GM18499 (cell line): ENCODE data around the gene SWAP70.

Experiments used
- ATAC-seq: cut with Tn5 transposase; IDR thresholded peaks from one replicate; pipeline ENCODE4 v1.9.1; 2021; ENCODE audit warnings: moderate number of reproducible peaks; ENCODE audit not compliant: insufficient read depth, unreplicated experiment

The SWAP70 gene

DNA sequence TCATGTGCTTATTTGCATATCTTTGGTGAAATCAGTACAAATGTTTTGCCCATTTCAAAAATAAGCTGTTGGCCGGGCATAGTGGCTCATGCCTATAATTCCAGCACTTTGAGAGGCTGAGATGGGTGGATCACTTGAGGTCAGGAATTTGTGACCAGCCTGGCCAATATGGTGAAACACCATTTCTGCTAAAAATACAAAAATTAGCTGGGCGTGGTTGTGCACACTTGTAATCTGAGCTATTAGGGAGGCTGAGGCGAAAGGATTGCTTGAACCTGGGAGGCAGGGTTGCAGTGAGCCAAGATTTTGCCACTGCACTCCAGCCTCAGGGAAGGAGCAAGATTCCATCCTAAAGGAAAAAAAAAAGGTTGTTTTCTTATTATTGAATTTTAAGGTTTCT lies 136.0 kb downstream of the SWAP70 start:
- no peak for ATAC-seq

DNA sequence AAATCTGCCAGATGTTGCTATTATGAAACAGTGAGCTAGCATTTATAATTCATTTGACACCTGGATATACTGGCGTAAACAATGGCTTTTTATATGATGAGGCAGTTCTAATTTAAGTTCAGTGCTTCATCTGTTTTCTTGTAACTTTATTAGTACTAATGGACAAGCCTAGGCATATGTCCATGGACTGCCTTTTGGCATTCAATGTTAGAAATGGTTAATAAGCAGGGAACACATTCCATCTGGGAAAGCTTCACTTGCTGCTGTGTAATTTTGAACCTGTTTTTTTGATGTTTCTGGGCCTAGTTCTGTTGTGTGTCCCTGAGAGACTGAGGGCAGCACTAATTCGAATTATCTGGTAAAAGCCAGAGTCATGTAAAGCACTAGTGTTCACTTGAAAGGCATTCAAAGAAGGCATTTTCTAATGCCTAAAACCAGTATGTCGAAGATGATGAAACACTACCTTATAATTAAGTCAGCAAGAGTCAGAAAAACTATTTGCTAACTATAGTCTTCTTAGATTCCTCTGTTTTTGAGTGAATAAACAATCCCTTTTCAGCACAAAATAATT lies 138.5 kb downstream of the SWAP70 start:
- ATAC-seq: no peak
